ENCODE measurements around the gene COPB2.
"Not testable (repeated sequence)": the region's sequence is repeated elsewhere in the genome, so short reads cannot be mapped to it uniquely, and the experiment has no call there.

The COPB2 gene

GRCh38 chr3:139377378-139377777 lies 12.1 kb downstream of the COPB2 start:
- DNase-seq: no peak

DNA sequence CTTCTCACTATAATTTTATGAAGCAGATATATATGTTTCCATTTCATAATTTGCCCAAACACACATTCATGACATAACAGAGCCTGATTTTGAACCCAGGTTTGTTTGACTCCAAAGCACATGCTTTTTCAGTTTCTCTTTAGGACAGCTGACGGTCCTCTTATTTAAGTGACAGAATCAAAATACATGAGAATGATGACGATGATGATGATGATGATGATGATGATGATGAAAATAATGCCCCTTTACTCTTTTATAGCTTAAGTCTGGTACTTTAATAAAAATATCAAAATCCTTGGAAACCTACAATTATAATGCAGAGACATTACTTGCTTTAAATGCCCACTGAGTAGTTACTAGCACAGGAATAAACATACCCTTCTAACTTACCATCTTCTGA lies 15.3 kb downstream of the COPB2 start:
- DNase-seq: no peak

- DNase-seq: no peak
Measured at GRCh38 chr3:139364549-139364948, 24.9 kb downstream of the COPB2 start.

DNA sequence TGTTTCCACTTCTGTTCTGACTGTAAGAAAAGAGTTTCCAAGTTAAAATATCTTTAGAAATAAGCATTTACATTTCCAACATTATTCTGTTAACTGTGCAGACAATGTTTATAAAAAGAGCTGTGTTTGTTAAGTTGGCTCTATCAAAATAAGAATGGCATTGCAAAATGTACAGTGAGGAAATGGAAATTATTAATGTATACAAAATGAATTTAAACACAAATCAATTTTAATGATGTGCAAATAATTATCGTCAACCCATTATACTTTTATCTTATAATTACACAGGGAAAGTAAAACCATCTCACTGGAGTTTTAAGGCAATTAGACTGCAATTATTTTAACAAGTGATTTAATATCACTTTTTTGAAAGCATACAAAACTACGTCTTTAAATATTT lies 28.2 kb downstream of the COPB2 start:
- DNase-seq: no peak

DNA sequence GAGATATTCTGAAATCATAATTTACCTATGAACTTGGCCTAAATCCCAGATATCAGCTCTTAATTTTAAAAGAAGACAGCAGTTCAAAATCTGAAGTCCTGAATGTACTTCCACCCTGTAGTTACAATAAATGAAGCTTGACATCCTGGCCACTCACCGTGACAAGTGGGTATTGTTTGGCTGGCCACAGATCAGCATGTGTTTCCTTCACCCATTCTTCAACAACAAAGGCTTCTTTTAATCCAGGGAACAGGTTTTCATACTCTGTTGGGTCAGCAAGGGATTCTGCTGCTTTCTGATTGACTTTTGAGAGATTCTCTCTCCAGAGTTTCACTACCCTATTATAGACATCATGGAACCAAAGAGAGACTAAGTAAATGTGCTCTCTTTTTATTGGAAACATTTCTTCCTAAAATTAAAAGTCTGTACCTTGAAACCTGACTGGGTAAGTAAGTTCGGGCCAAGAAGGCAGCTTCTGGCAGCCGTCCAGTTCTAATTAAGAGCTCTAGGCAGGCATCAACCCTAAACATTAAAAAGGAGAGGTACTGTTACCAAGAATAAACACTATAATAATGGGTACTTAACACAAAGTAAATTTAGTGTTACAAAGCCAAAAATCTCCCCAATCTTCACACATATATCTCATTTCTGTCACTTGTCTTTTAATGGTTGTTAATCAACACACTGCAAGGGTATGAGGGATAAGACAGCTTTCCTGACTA lies 30.4 kb downstream of the COPB2 start:
- peak; percentile 44 for DNase-seq

DNA sequence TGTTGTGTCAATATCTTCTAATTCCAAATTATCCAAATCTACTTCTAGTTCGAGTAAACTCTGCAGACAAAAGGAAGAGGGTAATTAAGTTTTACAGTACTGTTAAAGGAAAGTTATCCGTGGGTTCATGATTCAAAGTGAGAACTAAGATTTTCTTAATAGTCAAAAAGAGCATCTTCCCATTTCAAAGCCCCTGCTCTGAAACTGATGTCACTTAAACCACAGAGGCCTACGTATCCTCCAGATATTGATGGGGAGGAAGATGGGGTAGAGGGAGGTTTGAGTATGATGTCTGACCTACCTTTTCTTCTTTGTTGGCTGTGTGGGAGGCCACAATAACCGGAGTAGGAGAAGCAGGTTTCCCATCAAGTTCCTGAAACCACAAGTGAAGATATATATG lies 31.5 kb downstream of the COPB2 start:
- no peak for DNase-seq

GRCh38 chr3:139355891-139356290 lies 33.6 kb downstream of the COPB2 start:
- DNase-seq: no peak

DNA sequence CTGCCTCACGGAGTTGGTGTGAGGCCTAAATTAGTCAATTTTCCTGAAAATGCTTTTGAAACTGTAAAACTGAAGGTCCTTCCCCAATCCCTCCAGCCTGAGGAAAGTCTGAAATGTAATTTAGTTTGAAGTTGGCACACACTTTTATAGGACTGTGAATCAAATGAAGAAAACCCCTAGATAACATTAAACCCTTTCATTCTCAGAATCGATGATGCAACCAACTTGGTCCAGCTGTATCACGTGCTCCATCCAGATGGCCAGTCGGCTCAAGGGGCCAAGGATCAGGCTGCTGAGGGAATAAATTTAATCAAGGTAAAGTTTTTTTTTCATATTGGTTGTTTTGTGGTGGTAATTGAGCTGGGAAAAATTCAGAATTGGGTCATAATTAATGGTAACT lies 34.0 kb downstream of the COPB2 start:
- DNase-seq: no peak

DNA sequence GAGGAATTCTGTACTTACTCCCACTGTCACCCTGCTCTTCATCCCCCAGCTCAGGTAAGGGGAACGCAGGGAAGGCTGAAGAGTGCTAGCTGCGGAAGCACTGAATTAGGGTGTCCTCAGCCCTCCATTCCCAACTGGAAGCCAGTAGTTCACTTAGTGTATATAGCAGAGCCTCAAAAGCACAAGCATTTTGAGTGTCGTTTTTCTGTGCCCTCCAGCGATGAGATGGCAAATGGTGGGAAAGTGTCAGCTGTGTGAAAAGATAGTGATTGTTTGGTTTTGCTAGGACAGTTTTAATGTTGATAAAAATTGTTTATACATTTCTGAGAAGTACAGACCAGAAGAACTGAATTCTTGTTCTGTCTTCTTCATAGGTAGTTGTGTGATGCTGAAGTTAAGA lies 34.8 kb downstream of the COPB2 start:
- DNase-seq: no peak

- DNase-seq: peak; percentile 42
Measured at GRCh38 chr3:139353920-139354556, 35.4 kb downstream of the COPB2 start.

- no peak for DNase-seq
Measured at GRCh38 chr3:139346771-139347170, 42.7 kb downstream of the COPB2 start.

GRCh38 chr3:139343895-139344856 lies 45.3 kb downstream of the COPB2 start, which contains the start of gene MRPS22:
MRPS22 (plus strand) TSS chr3:139344020; CDS start chr3:139344027, 7 bp downstream.
- DNase-seq: peak; percentile 78

DNA sequence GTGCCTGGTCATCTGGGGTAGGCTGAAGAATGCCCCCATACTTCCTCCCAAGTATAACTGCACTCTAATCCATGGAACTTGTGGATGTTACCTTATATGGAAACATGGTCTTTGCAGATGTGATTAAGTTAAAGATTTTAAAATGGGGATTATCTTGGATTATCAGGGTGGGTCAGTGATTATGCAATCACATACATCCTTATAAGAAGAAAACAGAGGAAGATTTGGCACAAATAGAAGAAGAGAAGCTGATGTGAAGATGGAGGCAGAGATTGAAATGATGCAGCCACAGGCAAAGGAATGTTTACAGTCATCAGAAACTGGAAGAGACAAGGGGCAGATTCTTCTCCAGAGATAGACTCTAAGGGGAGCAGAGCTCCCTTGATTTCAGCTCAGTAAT lies 47.4 kb downstream of the COPB2 start:
- DNase-seq: no peak

DNA sequence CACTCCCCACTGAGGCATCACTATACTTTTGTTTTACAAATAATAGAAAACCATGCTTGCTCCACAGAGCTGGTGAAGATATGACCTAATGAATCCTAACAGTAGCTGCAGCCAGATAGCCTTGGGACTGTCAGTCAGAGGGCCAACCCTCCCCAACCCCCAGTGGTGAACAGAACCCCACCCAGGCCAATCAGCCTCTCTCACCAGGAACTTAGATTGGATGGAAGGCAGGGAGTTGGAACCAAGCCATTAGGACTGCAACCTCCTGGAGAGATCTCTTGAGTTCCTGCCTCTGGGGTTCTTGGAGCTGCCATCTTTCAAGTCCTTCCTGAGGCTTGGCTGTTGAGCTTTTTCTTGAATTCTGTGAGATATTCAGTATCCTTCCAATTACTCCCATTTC lies 48.7 kb downstream of the COPB2 start:
- DNase-seq: no peak

- no peak for DNase-seq
Measured at GRCh38 chr3:139339219-139339906, 50.1 kb downstream of the COPB2 start.

DNA sequence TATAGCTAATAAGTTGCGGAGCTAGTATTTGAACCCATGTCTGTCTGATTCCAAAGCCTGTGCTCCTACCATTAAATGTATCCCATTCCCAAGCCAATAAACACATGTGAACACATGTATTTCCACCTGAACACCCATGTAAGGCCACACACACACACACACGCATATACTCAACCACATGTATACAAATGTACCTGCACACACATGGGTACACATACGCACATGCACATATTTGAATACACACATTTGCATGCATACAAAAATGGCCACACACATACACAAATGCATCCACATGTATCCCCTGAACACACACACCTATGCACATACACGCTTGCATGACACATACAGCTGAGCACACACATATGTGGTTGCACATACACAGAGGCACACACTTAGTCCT lies 51.0 kb downstream of the COPB2 start:
- DNase-seq: no peak

DNA sequence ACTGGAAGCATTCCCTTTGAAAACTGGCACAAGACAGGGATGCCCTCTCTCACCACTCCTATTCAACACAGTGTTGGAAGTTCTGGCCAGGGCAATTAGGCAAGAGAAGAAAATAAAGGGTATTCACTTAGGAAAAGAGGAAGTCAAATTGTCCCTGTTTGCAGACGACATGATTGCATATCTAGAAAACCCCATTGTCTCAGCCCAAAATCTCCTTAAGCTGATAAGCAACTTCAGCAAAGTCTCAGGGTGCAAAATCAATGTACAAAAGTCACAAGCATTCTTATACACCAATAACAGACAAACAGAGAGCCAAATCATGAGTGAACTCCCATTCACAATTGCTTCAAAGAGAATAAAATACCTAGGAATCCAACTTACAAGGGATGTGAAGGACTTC lies 54.8 kb downstream of the COPB2 start:
- not testable (repeated sequence) for DNase-seq

DNA sequence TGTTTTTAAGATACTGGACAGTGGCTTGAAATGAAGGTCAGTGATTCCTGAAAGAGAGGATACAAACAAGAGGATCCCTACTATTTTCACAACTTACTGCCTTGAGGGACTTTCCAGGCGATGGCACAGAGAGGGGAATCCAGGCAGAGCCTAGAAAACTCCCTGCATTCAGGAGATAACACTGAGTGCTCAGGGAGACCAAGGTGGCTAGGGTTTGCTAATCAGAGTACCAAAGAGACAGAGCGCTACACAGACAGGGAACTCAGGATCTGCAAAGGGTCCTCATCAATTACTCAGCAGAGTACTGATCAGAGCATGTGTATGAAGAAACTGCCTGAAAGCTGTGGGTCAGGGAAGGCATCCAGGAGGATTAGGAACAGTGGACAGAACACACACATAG lies 57.4 kb downstream of the COPB2 start:
- DNase-seq: no peak

DNA sequence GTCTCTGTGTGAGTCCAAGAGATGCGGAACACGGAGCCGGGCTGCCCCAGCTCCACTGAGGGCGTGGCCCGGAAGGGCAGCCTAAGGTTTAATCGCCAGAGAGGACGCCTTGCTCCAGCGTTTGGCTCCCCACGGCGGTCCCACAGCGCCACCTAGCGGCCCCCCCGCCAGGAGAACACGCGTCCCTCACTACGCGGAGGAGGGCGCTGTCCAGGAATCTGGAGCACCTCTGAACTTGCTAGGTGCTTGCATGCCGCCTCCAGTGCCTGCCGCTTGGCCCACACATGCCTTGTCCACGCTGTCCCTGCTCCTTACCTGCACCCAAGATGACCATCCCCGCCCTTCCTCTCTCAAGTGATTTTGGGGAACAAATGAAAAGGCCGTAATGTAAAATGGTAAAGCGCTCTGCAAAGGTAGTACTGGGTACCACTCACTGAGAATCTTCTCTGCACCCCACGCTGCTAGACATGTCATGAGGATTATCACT lies 60.0 kb downstream of the COPB2 start:
- DNase-seq: peak; percentile 50

DNA sequence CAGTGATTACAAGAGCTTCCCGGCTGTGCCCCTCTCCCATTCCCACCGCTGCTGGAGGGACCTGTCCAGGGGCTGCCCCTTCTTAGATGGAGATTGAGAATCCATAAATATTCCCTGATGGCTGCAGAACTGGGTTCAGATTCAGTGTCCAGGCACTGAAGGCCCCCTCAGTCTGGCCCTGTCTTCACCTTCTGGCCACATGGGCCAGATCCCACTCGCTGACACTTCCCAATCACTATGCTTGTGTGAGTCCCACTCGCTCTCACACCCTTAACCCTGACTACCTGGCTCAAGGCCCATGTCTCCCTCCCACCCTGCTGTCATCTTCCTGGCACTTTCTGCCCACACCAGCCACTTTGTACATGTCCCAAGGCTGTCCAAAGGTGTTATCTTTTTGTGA lies 61.1 kb downstream of the COPB2 start:
- no peak for DNase-seq

- no peak for DNase-seq
Measured at GRCh38 chr3:139327861-139328260, 61.6 kb downstream of the COPB2 start.

- no peak for DNase-seq
Measured at GRCh38 chr3:139327231-139327630, 62.2 kb downstream of the COPB2 start.

GRCh38 chr3:139326707-139327106 lies 62.7 kb downstream of the COPB2 start:
- DNase-seq: no peak

Data from NCI-H2227 treated with DMSO at 0.1 percent for 48 hours (cell line).